LNCAP (cell line): ENCODE results near the gene DSCAML1.

Experiments
- TF ChIP-seq, protein P1 (sequence below): fragments of 450-650 bp; IDR thresholded peaks from 2 replicates; pipeline ENCODE4 v1.5.1; 2017; ENCODE audit warnings: mild to moderate bottlenecking

Gene DSCAML1

DNA sequence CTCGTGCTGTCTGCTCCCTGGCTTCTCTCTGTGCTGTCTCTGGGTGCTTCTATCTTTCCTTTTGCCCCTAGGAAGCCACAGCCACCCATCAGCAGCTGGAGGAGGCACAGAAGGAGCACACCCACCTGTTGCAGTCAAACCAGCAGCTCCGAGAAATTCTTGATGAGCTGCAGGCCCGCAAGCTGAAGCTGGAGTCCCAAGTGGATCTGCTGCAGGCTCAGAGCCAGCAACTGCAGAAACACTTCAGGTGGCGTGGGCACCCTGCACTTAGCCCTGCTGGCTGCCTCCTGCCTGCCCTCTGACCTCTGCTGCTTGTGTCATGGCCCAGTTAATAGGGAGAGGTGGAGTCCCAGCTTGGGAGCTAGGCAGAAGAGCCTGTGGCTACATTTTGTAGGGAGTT lies 401.5 kb downstream of the DSCAML1 start:
- TF ChIP-seq, protein P1, sequence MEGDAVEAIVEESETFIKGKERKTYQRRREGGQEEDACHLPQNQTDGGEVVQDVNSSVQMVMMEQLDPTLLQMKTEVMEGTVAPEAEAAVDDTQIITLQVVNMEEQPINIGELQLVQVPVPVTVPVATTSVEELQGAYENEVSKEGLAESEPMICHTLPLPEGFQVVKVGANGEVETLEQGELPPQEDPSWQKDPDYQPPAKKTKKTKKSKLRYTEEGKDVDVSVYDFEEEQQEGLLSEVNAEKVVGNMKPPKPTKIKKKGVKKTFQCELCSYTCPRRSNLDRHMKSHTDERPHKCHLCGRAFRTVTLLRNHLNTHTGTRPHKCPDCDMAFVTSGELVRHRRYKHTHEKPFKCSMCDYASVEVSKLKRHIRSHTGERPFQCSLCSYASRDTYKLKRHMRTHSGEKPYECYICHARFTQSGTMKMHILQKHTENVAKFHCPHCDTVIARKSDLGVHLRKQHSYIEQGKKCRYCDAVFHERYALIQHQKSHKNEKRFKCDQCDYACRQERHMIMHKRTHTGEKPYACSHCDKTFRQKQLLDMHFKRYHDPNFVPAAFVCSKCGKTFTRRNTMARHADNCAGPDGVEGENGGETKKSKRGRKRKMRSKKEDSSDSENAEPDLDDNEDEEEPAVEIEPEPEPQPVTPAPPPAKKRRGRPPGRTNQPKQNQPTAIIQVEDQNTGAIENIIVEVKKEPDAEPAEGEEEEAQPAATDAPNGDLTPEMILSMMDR: no peak

DNA sequence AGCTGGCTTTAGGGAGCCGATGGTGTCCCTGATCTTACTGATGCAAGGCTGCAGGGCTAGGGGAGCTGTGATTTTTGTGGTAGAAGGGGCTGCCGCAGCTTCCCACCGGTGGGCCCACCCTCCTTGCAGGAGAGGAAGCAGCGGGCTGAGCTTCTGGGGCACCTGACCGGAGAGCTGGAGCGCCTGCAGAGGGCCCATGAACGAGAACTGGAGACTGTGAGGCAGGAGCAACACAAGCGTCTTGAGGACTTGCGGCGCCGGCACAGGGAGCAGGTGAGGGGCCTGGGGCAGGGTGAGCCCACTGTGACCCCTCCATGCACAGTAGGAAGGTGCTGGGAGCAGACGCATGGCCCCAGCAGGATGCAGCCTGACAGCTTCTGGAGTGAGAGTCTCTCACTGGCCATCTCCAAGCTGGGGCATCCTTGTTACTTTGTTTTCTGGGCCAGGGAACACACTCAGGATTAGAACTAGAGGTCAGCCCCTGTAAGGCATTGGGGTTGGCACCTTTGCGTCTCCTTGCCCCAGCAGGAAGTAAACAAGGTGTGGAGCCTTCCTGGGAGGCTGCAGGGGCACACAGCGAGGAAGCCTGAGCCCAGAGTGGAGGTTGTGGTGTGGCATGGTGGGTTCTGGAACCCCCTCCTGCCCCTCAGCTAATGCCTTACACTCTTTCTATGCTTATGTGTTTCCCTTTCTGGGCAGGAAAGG lies 402.6 kb downstream of the DSCAML1 start:
- TF ChIP-seq, protein P1: no peak

DNA sequence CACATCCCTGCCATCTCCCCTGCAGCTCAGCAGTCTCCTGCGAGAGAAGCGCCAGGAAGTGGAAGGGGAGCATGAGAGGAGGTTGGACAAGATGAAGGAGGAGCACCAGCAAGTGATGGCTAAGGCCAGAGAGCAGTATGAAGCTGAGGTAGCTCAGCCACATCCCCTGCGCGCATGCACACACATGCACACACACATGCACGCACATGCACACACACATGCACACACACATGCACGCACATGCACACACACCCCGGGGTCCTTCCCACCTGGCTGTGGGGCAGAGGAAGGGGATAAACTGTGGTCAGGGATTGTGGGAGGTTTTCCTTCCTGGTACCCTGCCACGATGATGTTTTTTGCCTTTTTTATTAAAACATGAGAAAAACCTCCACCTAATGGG lies 404.0 kb downstream of the DSCAML1 start:
- TF ChIP-seq, protein P1: no peak

DNA sequence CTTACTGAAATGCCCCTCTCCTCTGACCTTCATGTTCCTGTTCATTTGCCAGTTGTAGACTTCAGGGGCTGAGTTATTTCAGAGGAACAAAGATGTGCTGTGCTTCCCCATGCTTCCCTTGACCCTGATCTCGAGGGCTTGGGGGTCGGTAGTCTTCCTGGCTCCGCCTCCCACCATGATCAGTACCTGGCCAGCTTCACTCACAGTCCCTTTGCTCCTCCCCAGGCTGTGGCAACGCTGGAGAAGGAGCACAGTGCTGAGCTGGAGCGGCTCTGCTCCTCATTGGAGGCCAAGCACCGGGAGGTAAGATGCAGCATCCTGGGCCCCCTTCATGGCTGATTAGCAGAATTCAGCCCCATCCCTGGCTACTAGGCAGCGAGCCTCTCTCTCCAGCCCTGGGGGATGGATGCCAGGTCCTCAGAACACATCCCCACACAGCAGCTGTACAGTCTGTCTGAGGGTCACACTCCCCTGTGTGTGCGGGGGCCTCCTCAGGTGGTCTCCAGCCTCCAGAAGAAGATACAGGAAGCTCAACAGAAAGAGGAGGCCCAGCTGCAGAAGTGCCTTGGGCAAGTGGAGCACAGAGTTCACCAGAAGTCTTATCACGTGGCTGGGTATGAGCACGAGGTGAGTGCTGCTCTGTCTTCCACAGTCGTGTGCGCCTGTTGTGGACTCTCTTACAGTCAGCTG lies 404.9 kb downstream of the DSCAML1 start:
- TF ChIP-seq, protein P1: no peak

DNA sequence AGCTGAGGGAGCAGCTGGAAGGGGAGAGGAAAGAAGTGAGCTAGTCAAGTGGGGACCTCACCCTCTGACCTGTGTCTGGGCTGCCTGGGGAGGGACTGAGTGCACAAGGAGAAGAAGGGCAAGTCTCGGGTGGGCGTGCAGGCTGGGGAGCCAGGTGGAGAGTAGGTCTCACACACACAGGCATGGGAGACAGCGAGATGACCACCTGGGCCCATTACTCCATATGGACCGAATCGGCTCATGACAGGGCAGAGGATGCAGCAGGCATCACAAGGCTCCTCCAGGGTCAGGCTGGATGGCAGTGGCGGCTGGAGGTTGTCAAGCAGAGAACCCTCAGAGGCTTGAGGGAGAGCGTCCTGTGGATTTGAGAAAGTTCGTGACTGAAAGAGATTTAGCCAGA lies 405.8 kb downstream of the DSCAML1 start:
- TF ChIP-seq, protein P1: no peak

DNA sequence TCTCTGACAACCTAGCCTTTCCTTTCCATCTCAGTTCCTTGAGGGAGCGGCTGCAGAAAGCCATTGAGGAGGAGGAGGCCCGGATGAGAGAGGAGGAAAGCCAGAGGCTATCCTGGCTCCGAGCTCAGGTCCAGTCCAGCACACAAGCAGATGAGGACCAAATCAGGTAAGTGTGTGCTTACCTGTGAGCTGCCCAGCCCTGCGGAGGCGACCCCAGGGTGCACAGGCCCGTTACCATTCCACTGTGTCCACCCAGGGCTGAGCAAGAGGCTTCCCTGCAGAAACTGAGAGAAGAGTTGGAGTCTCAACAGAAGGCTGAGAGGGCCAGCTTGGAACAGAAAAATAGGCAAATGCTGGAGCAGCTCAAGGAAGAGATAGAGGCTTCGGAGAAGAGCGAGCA lies 406.3 kb downstream of the DSCAML1 start:
- TF ChIP-seq, protein P1: no peak

DNA sequence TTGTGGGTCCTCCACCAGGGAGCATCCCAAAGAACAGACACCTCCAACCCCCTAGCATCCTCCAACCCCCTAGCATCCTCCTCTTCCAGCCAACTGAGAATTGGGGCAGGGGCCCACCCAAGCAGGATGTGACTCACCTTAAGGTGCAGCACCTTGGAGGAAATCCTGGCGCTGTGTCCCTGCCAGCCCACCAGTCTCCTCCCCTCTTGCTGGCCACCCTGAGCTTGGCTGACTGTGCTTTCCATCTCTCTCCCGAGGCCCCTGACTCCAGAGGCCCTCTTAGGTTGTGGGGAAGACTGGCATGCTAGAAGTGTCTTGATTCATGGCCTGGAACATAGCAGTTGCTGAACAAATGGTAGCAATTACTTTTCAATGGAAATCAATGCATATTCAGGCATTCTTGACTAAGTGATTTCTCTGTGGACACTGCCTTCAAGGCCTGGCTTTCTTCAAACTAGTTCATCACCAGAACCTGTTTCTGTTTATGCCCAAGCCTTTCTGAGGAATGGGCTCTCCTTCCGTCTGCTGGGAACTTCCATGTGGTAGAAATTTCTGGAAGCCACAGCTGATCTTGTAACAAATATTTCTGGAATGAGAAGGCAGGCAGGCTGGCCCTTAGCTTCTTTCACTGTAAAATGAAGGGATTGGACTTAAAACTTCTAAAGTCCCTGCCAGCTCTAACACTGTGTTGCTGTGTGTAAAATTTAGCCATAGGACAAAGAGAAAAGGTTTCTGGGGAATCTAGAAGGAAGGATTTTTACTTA lies 408.8 kb downstream of the DSCAML1 start:
- TF ChIP-seq, protein P1: no peak
